Activated effector memory CD4-positive, alpha-beta T cell treated with anti-CD3 and anti-CD28 coated beads, Interleukin-2, amount 50 U/mL, for 16 hours (primary cell): ENCODE results near the gene ARSG.

Source experiments
- DNase-seq: peaks from one replicate; pipeline ENCODE4 v3.0.0-alpha.2; 2020

ARSG gene

GRCh38 chr17:68456339-68457167 lies 165.3 kb downstream of the ARSG start:
- DNase-seq, result no peak

- DNase-seq, result no peak
Measured at GRCh38 chr17:68457168-68457538, 165.9 kb downstream of the ARSG start, which contains the start of gene WIPI1. WIPI1 (minus strand) TSS chr17:68457496; CDS start chr17:68457421, 75 bp downstream.

DNA sequence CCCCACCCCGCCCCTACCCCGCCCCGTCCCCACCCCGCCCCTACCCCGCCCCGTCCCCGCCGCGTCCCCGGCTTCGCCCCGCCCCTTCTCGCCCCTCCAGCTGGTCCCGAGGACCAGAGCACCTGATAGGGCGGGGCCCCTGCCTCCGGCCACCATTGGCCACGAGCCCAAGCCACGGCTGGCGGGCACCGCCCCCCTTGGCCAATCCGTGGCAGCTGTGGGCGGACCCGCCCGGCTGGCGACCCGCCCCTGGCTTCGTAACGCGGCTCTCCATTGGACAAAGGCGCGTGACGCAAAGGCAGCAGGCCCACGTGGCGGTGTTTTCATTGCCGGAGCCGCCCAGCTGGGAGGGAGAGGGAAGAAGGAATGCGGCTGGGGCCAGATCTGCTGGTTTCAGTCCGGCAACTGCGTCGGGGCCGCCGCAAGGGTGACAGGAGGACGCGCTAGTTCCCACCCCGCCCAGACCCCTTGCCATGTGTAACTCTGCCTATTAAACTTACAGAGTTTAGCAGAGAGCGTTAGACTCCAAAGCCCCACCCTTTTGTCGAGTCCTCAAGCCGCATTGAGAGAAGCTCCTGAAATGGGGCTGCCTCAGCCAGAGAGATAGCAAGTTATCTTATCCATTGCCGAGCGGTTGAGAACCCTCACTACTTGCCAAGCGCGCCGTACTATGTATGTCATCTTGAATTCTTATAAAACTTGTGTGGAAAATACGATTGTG lies 166.4 kb downstream of the ARSG start:
- DNase-seq, result peak; percentile 100

- DNase-seq, result no peak
Measured at GRCh38 chr17:68458260-68459036, 167.2 kb downstream of the ARSG start.

DNA sequence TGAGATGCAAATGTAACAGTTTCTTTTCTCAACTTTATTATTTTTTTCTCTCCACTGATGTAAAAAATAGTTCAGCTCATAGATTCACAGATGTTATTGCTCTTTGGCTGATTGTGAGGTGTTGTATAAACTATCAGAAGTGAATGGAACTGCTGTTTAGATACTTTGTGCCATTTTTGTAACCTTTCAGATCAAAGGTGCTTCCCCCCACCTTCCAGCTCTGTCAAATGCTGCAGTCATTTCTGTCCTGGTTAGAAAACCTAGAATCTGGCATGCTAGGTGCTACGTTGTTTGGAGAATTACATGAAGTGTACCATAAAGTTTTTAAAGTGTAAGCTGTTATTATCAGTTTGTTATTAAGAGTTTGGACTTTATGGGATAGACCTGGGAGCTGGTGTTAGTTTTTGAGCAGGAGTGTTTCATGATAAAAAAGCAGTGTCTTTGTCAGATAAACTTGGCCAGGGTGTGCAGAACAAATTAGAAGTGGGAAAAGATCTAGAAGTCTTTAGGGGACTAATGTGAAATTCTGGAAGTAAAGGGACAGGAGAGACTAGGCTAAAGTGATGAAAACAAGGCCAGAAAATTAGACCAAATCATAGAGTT lies 167.8 kb downstream of the ARSG start:
- DNase-seq, result no peak

- DNase-seq, result no peak
Measured at GRCh38 chr17:68460146-68460545, 168.9 kb downstream of the ARSG start.

GRCh38 chr17:68460715-68461114 lies 169.4 kb downstream of the ARSG start:
- DNase-seq, result no peak

- no peak for DNase-seq
Measured at GRCh38 chr17:68461122-68461539, 169.8 kb downstream of the ARSG start.

- peak; percentile 75 for DNase-seq
Measured at GRCh38 chr17:68461589-68461988, 170.3 kb downstream of the ARSG start.

DNA sequence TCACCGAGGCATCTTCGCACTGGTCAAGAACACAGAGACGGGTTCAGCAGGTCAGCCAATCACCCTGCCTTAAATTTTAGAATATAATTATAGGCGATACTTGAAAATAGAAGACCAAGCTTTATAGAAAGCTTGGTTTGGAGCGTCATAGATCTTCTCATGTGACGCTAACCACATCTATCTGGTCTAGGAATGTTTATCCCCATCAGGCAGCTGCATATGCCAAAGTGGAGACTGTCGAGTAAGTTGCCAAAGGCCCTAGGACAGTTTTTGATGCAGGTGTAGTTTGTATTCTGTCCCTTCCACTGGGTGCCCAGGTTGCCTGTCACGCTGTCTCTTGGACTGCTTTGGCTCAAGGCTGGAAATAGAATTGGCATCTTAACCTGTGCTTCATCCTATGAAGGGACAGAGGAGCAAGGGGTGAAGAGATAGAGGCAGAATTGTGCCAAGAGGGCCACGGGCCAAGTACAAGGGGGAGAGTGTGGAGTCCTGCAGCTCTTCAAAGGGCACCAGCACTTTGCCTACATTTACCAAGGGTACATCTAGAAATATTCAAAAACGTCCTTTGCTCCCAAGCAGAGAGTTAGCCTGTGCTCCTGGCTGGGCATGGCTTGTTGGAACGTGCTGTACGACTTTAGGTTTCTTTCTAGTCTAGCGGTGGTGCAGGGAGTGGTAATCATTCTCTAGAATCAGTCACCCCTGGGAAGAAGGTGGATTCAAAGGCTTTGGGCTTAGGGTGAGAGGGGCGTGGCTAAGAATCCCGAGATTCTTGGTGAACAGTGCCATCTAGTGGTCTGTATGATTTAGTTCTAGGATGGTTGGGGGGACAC lies 171.3 kb downstream of the ARSG start:
- DNase-seq, result peak; percentile 85

DNA sequence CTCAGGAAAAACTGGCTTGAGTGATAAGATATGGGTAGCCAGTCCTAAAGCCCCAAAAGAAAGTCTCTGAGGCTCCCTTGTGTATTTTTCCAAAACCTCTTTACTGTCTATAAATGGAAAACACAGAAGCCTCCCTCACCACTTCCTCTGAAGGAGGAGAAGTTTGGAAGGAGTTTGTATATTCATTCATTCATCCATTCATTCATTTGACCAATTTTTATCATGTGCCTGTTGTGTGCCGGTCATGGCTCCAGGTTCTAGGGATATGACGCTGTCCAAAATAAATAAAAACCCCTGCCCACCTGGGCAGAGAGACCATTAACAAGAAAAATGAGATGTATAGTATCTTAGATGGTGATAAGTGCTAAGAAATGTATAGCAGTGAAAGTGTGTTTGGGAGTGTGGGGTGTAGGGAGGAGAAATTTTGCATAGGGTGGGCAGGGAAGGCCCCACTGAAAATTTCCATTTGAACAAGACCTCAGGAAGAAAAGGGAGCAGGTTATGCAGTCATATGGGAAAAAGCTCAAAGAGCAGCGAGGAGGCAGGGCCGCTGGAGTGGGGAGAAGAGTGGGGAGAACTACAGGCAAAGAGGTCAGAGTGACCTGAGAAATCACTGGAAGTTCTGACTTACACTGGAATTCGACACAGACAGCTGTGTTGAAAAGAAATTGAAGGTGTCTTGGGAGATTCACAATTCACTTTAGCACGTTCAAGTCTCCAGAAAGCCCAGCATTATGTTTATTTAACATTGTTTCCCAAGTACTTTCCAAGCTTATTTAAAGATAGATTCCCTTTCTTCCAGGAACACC lies 172.1 kb downstream of the ARSG start:
- no peak for DNase-seq

DNA sequence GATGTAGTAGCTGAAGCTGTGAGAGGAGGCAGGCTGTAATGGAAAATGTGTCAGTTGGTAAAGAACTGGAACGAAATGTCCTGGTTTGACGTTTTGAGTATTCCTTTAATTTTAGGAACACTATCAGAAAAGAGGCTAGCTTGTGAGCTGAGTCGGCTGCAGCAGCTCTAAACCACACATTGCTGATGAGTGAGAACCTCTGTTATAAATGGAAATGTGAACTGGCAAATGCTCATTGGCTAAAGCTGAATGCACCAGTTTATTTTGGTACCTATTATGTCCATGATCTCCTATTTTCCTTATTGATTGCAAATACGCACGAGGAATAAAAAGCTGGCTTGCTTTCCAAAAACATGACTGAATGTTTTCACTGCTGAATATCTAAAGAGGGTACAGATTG lies 177.0 kb downstream of the ARSG start:
- no peak for DNase-seq

GRCh38 chr17:68468788-68469187 lies 177.5 kb downstream of the ARSG start:
- no peak for DNase-seq
